A673 (cell line): Measurements from ENCODE around the gene SOAT1. TPM values are rescaled to one million over a fixed set of nuclear protein-coding genes. Genes with fewer than 3 reads are reported as not detected.

ENCODE experiments used
- BruUV-seq: library from RNA; stranded (reverse); fragments of 400-500 nt; replicated peaks from 2 replicates; lab custom pipeline; 2021; lab: Mats Ljungman, UMichigan
- CTCF ChIA-PET: fragments of 300-600 bp; sonication (Branson Sonifier 250); formaldehyde crosslinking; loops from one replicate; lab custom pipeline; 2022; ENCODE audit warnings: antibody characterized with exemption; lab: Charles Lee
- POLR2A ChIA-PET: fragments of 300-600 bp; sonication (Branson Sonifier 250); formaldehyde crosslinking; loops from one replicate; lab custom pipeline; 2022; ENCODE audit warnings: antibody characterized with exemption; ENCODE audit not compliant: low non-redundant PET; lab: Charles Lee
- DNase-seq: peaks from one replicate; pipeline ENCODE4 v3.0.0-alpha.2; 2015; ENCODE audit warnings: low spot score
- H3K27ac ChIP-seq: fragments of 200-600 bp; sonication (generic); 2 replicates; pipeline ENCODE4 v1.5.1; 2016; ENCODE audit warnings: mixed run types, low read depth, mild to moderate bottlenecking, mixed read lengths, antibody characterized with exemption, low read length; ENCODE audit not compliant: poor library complexity, severe bottlenecking
- H3K27me3 ChIP-seq: fragments of 200-600 bp; sonication (generic); replicated peaks from 2 replicates; pipeline ENCODE4 v1.6.1; 2017; ENCODE audit warnings: mixed run types, low read depth, mild to moderate bottlenecking, mixed read lengths, antibody characterized with exemption, low read length; ENCODE audit not compliant: insufficient read depth, poor library complexity
- H3K36me3 ChIP-seq: fragments of 200-600 bp; sonication (generic); 2 replicates; pipeline ENCODE4 v1.6.1; 2016; ENCODE audit warnings: mixed run types, mild to moderate bottlenecking, mixed read lengths, antibody characterized with exemption, low read length; ENCODE audit not compliant: insufficient read depth, poor library complexity, severe bottlenecking
- H3K4me1 ChIP-seq: fragments of 200-600 bp; sonication (generic); 2 replicates; pipeline ENCODE4 v1.6.1; 2017; ENCODE audit warnings: mixed run types, mild to moderate bottlenecking, mixed read lengths, antibody characterized with exemption, low read length; ENCODE audit not compliant: insufficient read depth, poor library complexity, severe bottlenecking
- H3K4me3 ChIP-seq: fragments of 200-600 bp; sonication (generic); 2 replicates; pipeline ENCODE4 v1.5.1; 2016; ENCODE audit warnings: low read depth, mixed run types, mild to moderate bottlenecking, mixed read lengths, low read length; ENCODE audit not compliant: poor library complexity, severe bottlenecking
- H3K9me3 ChIP-seq: fragments of 200-600 bp; sonication (generic); 2 replicates; pipeline ENCODE4 v1.6.1; 2016; ENCODE audit warnings: mixed run types, low read depth, mild to moderate bottlenecking, mixed read lengths, antibody characterized with exemption, low read length; ENCODE audit not compliant: poor library complexity, severe bottlenecking
- CTCF ChIP-seq: fragments of 300-800, 200-600 bp; sonication (generic); conservative IDR thresholded peaks from 2 replicates; pipeline ENCODE4 v1.5.1; 2017; ENCODE audit warnings: low read depth, mild to moderate bottlenecking, antibody characterized with exemption, low read length, moderate library complexity, mixed read lengths
- EZH2 ChIP-seq: fragments of 200-600 bp; sonication (generic); IDR thresholded peaks from 2 replicates; pipeline ENCODE4 v1.6.1; 2017; ENCODE audit warnings: borderline replicate concordance, low read depth, mild to moderate bottlenecking, mixed read lengths, antibody characterized with exemption, low read length; ENCODE audit not compliant: poor library complexity, severe bottlenecking
- intact Hi-C: fragments of 100-400 bp; cut with micrococcal nuclease; formaldehyde crosslinking; loops from one replicate; pipeline ENCODE4 v1.10.0; 2022; ENCODE audit not compliant: unreplicated experiment
- total RNA-seq: library from RNA; stranded (reverse); gene quantifications from 2 replicates; pipeline ENCODE4 v1.2.3, GENCODE V29; 2021

Gene SOAT1
- total RNA-seq, 1 experiment from 2014 or later: 53.0 TPM

DNA sequence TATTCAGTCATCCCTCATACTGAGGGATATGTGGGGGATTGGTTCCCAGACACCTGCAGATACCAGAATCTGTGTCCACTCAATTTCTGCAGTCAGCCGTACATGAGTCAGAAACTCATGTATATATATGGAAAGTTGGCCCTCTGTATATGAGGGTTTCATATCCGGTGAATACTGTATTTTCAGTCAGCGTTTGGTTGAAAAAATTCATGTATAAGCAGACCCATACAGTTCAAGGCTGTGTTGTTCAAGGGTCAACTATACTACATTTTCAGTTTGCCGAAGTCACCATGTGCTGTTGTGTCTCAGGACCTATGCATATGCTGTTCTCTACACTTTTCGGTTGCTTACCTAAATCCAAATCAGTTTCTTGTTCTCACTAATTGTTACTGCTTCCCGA is 82.6 kb downstream of the SOAT1 start:
- intact Hi-C loops: loop anchor here (10.0 kb wide), 1 partner anchor 601 kb away; no protein-coding TSS in a partner anchor
- no peaks in the 10 kb centered on the region for H3K36me3 ChIP-seq
- CTCF ChIA-PET: no interaction called here
- no peaks in the 10 kb centered on the region for H3K9me3 ChIP-seq
- POLR2A ChIA-PET: no interaction called here
- BruUV-seq: no TSS peak
- H3K27me3 ChIP-seq: no peaks in the 10 kb centered on the region
- no peak for TF ChIP-seq CTCF
- no peak for TF ChIP-seq EZH2
- H3K4me3 ChIP-seq: no peak overlapping the region
- DNase-seq: no peak
- no peak overlapping the region for H3K27ac ChIP-seq
- H3K4me1 ChIP-seq: no peaks in the 10 kb centered on the region

- H3K27ac ChIP-seq: no peak overlapping the region
- BruUV-seq: no TSS peak
- no peak overlapping the region for H3K4me3 ChIP-seq
- intact Hi-C loops: no loop called here
- H3K9me3 ChIP-seq: no peaks in the 10 kb centered on the region
- ChIA-PET POLR2A (no interaction called here), CTCF (no interaction called here)
- no peaks in the 10 kb centered on the region for H3K27me3 ChIP-seq
- H3K4me1 ChIP-seq: no peaks in the 10 kb centered on the region
- no peaks in the 10 kb centered on the region for H3K36me3 ChIP-seq
- no peak for TF ChIP-seq CTCF
- TF ChIP-seq EZH2: no peak
- no peak for DNase-seq
These were observed 86.7 kb downstream of the SOAT1 start for GRCh38 chr1:179380299-179380698.

GRCh38 chr1:179384027-179384426 is 90.4 kb downstream of the SOAT1 start:
- ChIA-PET CTCF (no interaction called here), POLR2A (no interaction called here)
- Histone ChIP-seq H3K4me1 (no peaks in the 10 kb centered on the region), H3K27me3 (no peaks in the 10 kb centered on the region), H3K9me3 (no peaks in the 10 kb centered on the region), H3K4me3 (no peak overlapping the region), H3K27ac (no peak overlapping the region), H3K36me3 (no peaks in the 10 kb centered on the region)
- no peak for DNase-seq
- no peak for TF ChIP-seq CTCF
- TF ChIP-seq EZH2: no peak
- BruUV-seq: no TSS peak
- intact Hi-C loops: no loop called here
